ENCODE data around the gene METRN.

GRCh38 chr16:716200-716568 lies 1.3 kb downstream of the METRN start:
- TF ChIP-seq POLR2A (IDR thresholded peaks at IDR 0.05; ENCODE audit: low read length) (no peak; the same call in 1 of the 2 replicates), HDAC2 (IDR thresholded peaks at IDR 0.05) (no peak)
- TF ChIP-seq, protein P1, sequence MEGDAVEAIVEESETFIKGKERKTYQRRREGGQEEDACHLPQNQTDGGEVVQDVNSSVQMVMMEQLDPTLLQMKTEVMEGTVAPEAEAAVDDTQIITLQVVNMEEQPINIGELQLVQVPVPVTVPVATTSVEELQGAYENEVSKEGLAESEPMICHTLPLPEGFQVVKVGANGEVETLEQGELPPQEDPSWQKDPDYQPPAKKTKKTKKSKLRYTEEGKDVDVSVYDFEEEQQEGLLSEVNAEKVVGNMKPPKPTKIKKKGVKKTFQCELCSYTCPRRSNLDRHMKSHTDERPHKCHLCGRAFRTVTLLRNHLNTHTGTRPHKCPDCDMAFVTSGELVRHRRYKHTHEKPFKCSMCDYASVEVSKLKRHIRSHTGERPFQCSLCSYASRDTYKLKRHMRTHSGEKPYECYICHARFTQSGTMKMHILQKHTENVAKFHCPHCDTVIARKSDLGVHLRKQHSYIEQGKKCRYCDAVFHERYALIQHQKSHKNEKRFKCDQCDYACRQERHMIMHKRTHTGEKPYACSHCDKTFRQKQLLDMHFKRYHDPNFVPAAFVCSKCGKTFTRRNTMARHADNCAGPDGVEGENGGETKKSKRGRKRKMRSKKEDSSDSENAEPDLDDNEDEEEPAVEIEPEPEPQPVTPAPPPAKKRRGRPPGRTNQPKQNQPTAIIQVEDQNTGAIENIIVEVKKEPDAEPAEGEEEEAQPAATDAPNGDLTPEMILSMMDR (IDR thresholded peaks at IDR 0.05), result no peak
